H1 (cell line): Measurements from ENCODE around the gene IL21. TPM values are rescaled to one million over a fixed set of nuclear protein-coding genes. Genes with fewer than 3 reads are reported as not detected.

Experiments
- CTCF ChIA-PET: fragments of 300-600 bp; sonication (Branson Sonifier 250); formaldehyde crosslinking; loops from one replicate; lab custom pipeline; 2021; ENCODE audit not compliant: partially characterized antibody; lab: Charles Lee
- POLR2A ChIA-PET: fragments of 300-600 bp; sonication (Branson Sonifier 250); formaldehyde crosslinking; loops from one replicate; lab custom pipeline; 2021; ENCODE audit warnings: inconsistent platforms; ENCODE audit not compliant: partially characterized antibody; lab: Charles Lee
- DNase-seq, 2 experiments: peaks; one replicate each; pipeline versions ENCODE4 v3.0.0 to v3.0.0-alpha.2; 2010 to 2022; ENCODE audit warnings: low spot score in 2 of 2, low read depth in 1 of 2, mixed read lengths in 1 of 2
- FAIRE-seq: peaks from 2 replicates; lab custom pipeline; 2011; peaks lifted over from hg19 to GRCh38; lab: Jason Lieb, UNC
- H2AFZ ChIP-seq: 2 replicates; pipeline ENCODE4 v1.8.1; 2012; ENCODE audit warnings: low read length, inconsistent platforms
- H2AK5ac ChIP-seq: 2 replicates; pipeline ENCODE4 v1.6.1; 2013; ENCODE audit warnings: low read depth, low read length
- H2BK120ac ChIP-seq: replicated peaks from 2 replicates; pipeline ENCODE3; 2013; ENCODE audit warnings: low read depth, low read length, inconsistent platforms
- H2BK12ac ChIP-seq: 2 replicates; pipeline ENCODE4 v1.6.1; 2013; ENCODE audit warnings: low read depth, low read length
- H2BK15ac ChIP-seq: 2 replicates; pipeline ENCODE4 v1.6.1; 2013; ENCODE audit warnings: low read length
- H2BK20ac ChIP-seq: 2 replicates; pipeline ENCODE4 v1.6.1; 2013; ENCODE audit warnings: low read length
- H2BK5ac ChIP-seq: 2 replicates; pipeline ENCODE4 v1.6.1; 2013; ENCODE audit warnings: low read depth, low read length
- H3K14ac ChIP-seq: 2 replicates; pipeline ENCODE4 v1.6.1; 2013; ENCODE audit warnings: inconsistent platforms; ENCODE audit not compliant: insufficient read length
- H3K18ac ChIP-seq: 2 replicates; pipeline ENCODE4 v1.6.1; 2013; ENCODE audit warnings: low read length; ENCODE audit errors: extremely low read depth
- H3K23ac ChIP-seq: 2 replicates; pipeline ENCODE4 v1.6.1; 2013; ENCODE audit warnings: inconsistent platforms; ENCODE audit not compliant: insufficient read length
- H3K23me2 ChIP-seq: 2 replicates; pipeline ENCODE4 v1.6.1; 2013; ENCODE audit warnings: low read depth, low read length
- H3K27ac ChIP-seq: 2 replicates; pipeline ENCODE4 v1.6.1; 2011; ENCODE audit warnings: low read depth, low read length, inconsistent platforms
- H3K27me3 ChIP-seq, 4 experiments: replicated peaks in 1 of 4; 1 replicate in 1 of 4; 2 replicates in 3 of 4; pipeline versions ENCODE4 v1.6.1 to v1.8.1; 2011 to 2013; ENCODE audit warnings: low read length in 3 of 4, mild to moderate bottlenecking in 3 of 4, inconsistent platforms in 2 of 4, mixed read lengths in 2 of 4, moderate library complexity in 1 of 4; ENCODE audit not compliant: control insufficient read depth in 3 of 4, insufficient read depth in 3 of 4; ENCODE audit errors: extremely low read depth in 1 of 4
- H3K36me3 ChIP-seq, 4 experiments: 2 replicates each; pipeline versions ENCODE4 v1.6.1 to v1.8.1; 2011 to 2013; ENCODE audit warnings: mild to moderate bottlenecking in 4 of 4, low read length in 3 of 4, moderate library complexity in 2 of 4, control low read depth in 1 of 4, inconsistent platforms in 1 of 4; ENCODE audit not compliant: insufficient read depth in 4 of 4, control insufficient read depth in 2 of 4
- H3K4ac ChIP-seq: replicated peaks from 2 replicates; pipeline ENCODE3; 2013; ENCODE audit warnings: low read length, low read depth, mixed read lengths, inconsistent platforms; ENCODE audit not compliant: insufficient read length
- H3K4me1 ChIP-seq, 4 experiments: replicated peaks in 1 of 4; 1 replicate in 1 of 4; 2 replicates in 3 of 4; pipeline versions ENCODE4 v1.6.1 to v1.8.1; 2011 to 2013; ENCODE audit warnings: low read length in 3 of 4, inconsistent platforms in 2 of 4, mixed read lengths in 1 of 4; ENCODE audit not compliant: insufficient read depth in 4 of 4, control insufficient read depth in 3 of 4
- H3K4me2 ChIP-seq, 2 experiments: 2 replicates each; pipeline versions ENCODE4 v1.6.1 to v1.8.1; 2011 to 2013; ENCODE audit warnings: low read depth in 2 of 2, low read length in 2 of 2, control low read depth in 1 of 2, inconsistent platforms in 1 of 2, mild to moderate bottlenecking in 1 of 2; ENCODE audit not compliant: insufficient read depth in 1 of 2
- H3K4me3 ChIP-seq, 4 experiments: fragments of 200-600, 300-600 bp in 1 of 4; sonication (generic), shearing (Covaris generic), sonication (Bioruptor Twin) in 1 of 4; 2 replicates each; pipeline versions ENCODE4 v1.5.1 to v1.8.1; 2011 to 2016; ENCODE audit warnings: low read length in 4 of 4, low read depth in 3 of 4, control low read depth in 2 of 4, inconsistent platforms in 2 of 4, mild to moderate bottlenecking in 2 of 4, mixed read lengths in 1 of 4, moderate library complexity in 1 of 4; ENCODE audit not compliant: insufficient read depth in 2 of 4; ENCODE audit errors: extremely low read depth in 1 of 4
- H3K56ac ChIP-seq: replicated peaks from 2 replicates; pipeline ENCODE3; 2013; ENCODE audit warnings: low read depth, mild to moderate bottlenecking, mixed read lengths, low read length, inconsistent platforms; ENCODE audit not compliant: insufficient read length
- H3K79me1 ChIP-seq: 2 replicates; pipeline ENCODE4 v1.6.1; 2013; ENCODE audit warnings: low read depth, low read length, control low read depth
- H3K79me2 ChIP-seq, 2 experiments: 2 replicates each; pipeline versions ENCODE4 v1.6.1 to v1.8.1; 2012 to 2013; ENCODE audit warnings: low read length in 2 of 2, mild to moderate bottlenecking in 2 of 2, inconsistent platforms in 1 of 2; ENCODE audit not compliant: insufficient read depth in 2 of 2, control insufficient read depth in 1 of 2
- H3K9ac ChIP-seq, 4 experiments: replicated peaks in 1 of 4; 1 replicate in 1 of 4; 2 replicates in 3 of 4; pipeline versions ENCODE4 v1.6.1 to v1.8.1; 2011 to 2013; ENCODE audit warnings: low read depth in 3 of 4, low read length in 3 of 4, control low read depth in 2 of 4, mild to moderate bottlenecking in 2 of 4, moderate library complexity in 2 of 4, inconsistent platforms in 1 of 4; ENCODE audit errors: extremely low read depth in 1 of 4
- H3K9me3 ChIP-seq, 2 experiments: 2 replicates each; pipeline versions ENCODE4 v1.6.1 to v1.8.1; 2012 to 2013; ENCODE audit warnings: mild to moderate bottlenecking in 2 of 2, moderate library complexity in 2 of 2, control low read depth in 1 of 2, inconsistent platforms in 1 of 2, low read depth in 1 of 2, low read length in 1 of 2, mixed read lengths in 1 of 2; ENCODE audit not compliant: insufficient read depth in 2 of 2
- H4K20me1 ChIP-seq, 2 experiments: replicated peaks in 1 of 2; 2 replicates each; pipeline versions ENCODE3 to v1.8.1; 2011 to 2013; ENCODE audit warnings: inconsistent platforms in 2 of 2, low read length in 2 of 2, mild to moderate bottlenecking in 1 of 2; ENCODE audit not compliant: insufficient read depth in 2 of 2, control insufficient read depth in 1 of 2
- H4K5ac ChIP-seq: 2 replicates; pipeline ENCODE4 v1.6.1; 2013; ENCODE audit warnings: low read length, low read depth, mixed read lengths, inconsistent platforms; ENCODE audit not compliant: insufficient read length
- H4K8ac ChIP-seq: 2 replicates; pipeline ENCODE4 v1.8.0; 2013; ENCODE audit warnings: mild to moderate bottlenecking, moderate library complexity, low read length, inconsistent platforms; ENCODE audit not compliant: insufficient read depth; ENCODE audit errors: extremely low read depth
- H4K91ac ChIP-seq: replicated peaks from 2 replicates; pipeline ENCODE3; 2013; ENCODE audit warnings: low read length, mixed read lengths, inconsistent platforms; ENCODE audit not compliant: insufficient read length
- BCL11A ChIP-seq, 2 experiments: IDR thresholded peaks; one replicate each; pipeline ENCODE4 v1.6.1; 2011; ENCODE audit warnings: low read depth in 2 of 2, low read length in 2 of 2, mild to moderate bottlenecking in 2 of 2
- BRCA1 ChIP-seq: IDR thresholded peaks from 2 replicates; pipeline ENCODE4 v1.6.1; 2012; ENCODE audit warnings: low read depth, low read length, improper control_type of control experiment
- CHD1 ChIP-seq: IDR thresholded peaks from 2 replicates; pipeline ENCODE4 v1.6.1; 2012; ENCODE audit warnings: low read depth, low read length, improper control_type of control experiment
- CREB1 ChIP-seq: IDR thresholded peaks from 2 replicates; pipeline ENCODE4 v1.6.1; 2012; ENCODE audit warnings: inconsistent platforms
- FOSL1 ChIP-seq: IDR thresholded peaks from 2 replicates; pipeline ENCODE4 v1.6.1; 2011; ENCODE audit warnings: mild to moderate bottlenecking, low read depth, low read length, moderate library complexity; ENCODE audit not compliant: insufficient read depth
- POLR2AphosphoS5 ChIP-seq: IDR thresholded peaks from 2 replicates; pipeline ENCODE4 v1.6.1; 2011; ENCODE audit warnings: low read depth, low read length
- SIX5 ChIP-seq: IDR thresholded peaks from 2 replicates; pipeline ENCODE4 v1.6.1; 2011; ENCODE audit warnings: mild to moderate bottlenecking, low read depth, low read length
- SP2 ChIP-seq: IDR thresholded peaks from 2 replicates; pipeline ENCODE4 v1.6.1; 2012; ENCODE audit warnings: mild to moderate bottlenecking, low read length, inconsistent platforms
- WGBS, 2 experiments: shearing (Covaris generic) in 1 of 2; methylation state at CpG; one replicate each; pipeline versions ENCODE4 v1.1.6 to v1.1.7; 2013 to 2015; ENCODE audit warnings: low lambda C conversion rate in 2 of 2, mixed read lengths in 2 of 2, inconsistent platforms in 1 of 2, low coverage in 1 of 2, missing lambda C conversion rate in 1 of 2; ENCODE audit not compliant: insufficient replicate concordance in 2 of 2, insufficient coverage in 1 of 2, insufficient read length in 1 of 2; ENCODE audit errors: extremely low coverage in 1 of 2, missing lambda C conversion rate in 1 of 2; 5-methylcytosine and 5-hydroxymethylcytosine counted together
- polyA plus RNA-seq, 7 experiments: library from polyadenylated mRNA; depleted of rRNA in 3 of 7; stranded (reverse) in 5 of 7; unstranded in 2 of 7; fragments of >200 nt in 5 of 7; fragments of 200-250 nt in 2 of 7; gene quantifications; 1 replicate in 5 of 7; 2 replicates in 1 of 7; 4 replicates in 1 of 7; pipeline versions ENCODE4 v1.2.1 to v1.2.3, GENCODE V29; 2011 to 2013; ENCODE audit warnings: missing spikeins in 2 of 7, mixed read lengths in 2 of 7
- total RNA-seq: library from RNA; stranded (reverse); fragmentation: NEBNext Ultra II Directional; extraction: Animal tissue kit (Norgen Biotek cat#: 25700); gene quantifications from 2 replicates; pipeline ENCODE4 v1.2.1, GENCODE V29; 2021

IL21 gene
- total and polyA plus RNA-seq, 2 of the 8 experiments (the other 6 are each of a cell fraction or from before 2014, with no cell fraction given) = not detected

DNA sequence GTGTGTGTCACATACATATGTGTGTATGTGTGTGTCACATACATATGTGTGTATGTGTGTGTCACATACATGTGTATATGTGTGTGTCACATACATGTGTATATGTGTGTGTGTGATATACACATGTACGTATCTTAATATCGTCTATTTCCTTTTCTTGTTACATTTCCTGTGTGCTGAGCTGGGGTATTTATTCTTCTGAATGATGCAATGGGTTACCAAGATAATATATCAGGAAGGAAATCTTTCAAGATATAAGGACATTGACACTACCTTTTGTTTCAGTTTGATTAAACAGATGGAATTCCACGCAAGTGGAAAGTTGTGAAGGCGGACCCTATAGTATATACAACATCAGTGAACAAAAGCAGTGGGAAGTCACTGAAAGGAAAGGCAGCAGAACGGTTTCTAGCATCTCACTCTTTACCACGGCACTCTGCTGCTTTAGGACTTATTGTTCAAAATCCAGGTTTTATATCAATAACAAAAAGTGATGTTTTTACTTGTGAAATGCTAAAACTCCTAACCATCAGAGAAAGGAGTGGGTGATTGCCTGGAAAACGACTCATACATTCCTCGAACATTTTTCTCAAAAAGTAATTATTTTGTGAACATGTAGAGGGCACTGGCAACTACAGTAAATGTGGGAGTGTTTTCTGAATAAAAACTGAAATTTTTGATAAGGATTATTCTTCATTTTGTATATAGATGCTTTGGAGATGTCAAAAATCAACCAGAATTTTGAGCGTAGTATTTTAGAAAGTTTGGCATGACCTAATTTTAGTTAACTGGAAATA is 43.1 kb upstream of the IL21 start:
- Histone ChIP-seq H3K9me3 (no peaks in the 10 kb centered on the region), H3K27ac (no peak overlapping the region), H2AK5ac (no peak overlapping the region), H2BK5ac (no peak overlapping the region), H3K4me3 (no peak overlapping the region), H3K23ac (no peak overlapping the region), H3K36me3 (no peaks in the 10 kb centered on the region), H2BK15ac (no peak overlapping the region), H3K14ac (no peak overlapping the region), H2BK120ac (no peak overlapping the region), H3K79me2 (no peaks in the 10 kb centered on the region), H3K9ac (no peak overlapping the region), H3K4me1 (no peaks in the 10 kb centered on the region), H2AFZ (no peak overlapping the region), H3K56ac (no peak overlapping the region), H4K91ac (no peak overlapping the region), H4K20me1 (no peaks in the 10 kb centered on the region), H3K23me2 (no peaks in the 10 kb centered on the region), H3K27me3 (no peaks in the 10 kb centered on the region), H3K4ac (no peak overlapping the region), H4K8ac (no peak overlapping the region), H2BK12ac (no peak overlapping the region), H3K4me2 (no peak overlapping the region), H3K18ac (no peak overlapping the region), H2BK20ac (no peak overlapping the region), H3K79me1 (no peaks in the 10 kb centered on the region), H4K5ac (no peak overlapping the region)
- TF ChIP-seq SP2 = no peak
- no peak for TF ChIP-seq BRCA1
- no peak for TF ChIP-seq BCL11A (IDR thresholded peaks at IDR 0.05; ENCODE audit: low read depth in 2 of 2, low read length in 2 of 2)
- TF ChIP-seq FOSL1 = no peak
- TF ChIP-seq SIX5 = no peak
- TF ChIP-seq POLR2AphosphoS5 = no peak
- no peak for TF ChIP-seq CREB1
- TF ChIP-seq CHD1 = no peak
- no peak for FAIRE-seq
- no peak for DNase-seq
- 79% methylated on average over 9 of the region's 9 CpGs; no CpG with 5 or more reads in 1 of the 2 experiments for WGBS, 2 experiments
- CTCF ChIA-PET = interaction anchor here (2.6 kb wide), 1 partner anchor 14 kb away, joined by 9 read pairs; no protein-coding TSS in a partner anchor
- POLR2A ChIA-PET = no interaction called here
